ENCODE data around the gene SMURF1.
"Not testable (repeated sequence)": the region's sequence is repeated elsewhere in the genome, so short reads cannot be mapped to it uniquely, and the experiment has no call there.

The SMURF1 gene

DNA sequence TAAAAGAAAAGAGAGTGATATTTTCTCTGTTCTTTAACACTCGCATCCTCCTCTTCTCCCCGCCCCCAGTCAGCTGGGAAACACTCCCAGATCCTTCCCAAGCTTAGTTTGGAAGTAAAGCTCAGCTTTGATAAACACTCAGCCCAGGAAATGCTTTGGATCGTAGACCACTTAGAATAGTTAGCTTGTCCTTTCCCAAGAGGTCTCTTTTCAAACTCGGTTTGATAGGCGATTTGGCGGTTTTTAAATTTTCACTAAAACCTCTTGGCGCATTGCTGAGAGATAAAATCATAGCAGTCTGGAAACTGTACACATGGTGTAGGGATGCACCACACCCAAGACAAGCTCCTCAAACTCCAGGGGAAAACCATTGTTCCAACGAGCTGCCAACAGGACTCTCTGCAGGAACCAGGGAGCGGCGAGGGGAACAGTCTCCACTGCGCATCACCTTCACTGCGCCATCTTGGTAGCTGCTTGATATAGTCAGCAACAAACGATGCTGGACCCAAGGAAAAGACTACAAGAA lies 22.3 kb downstream of the SMURF1 start:
- no peak for DNase-seq (ENCODE audit: low read depth, low spot score)

- DNase-seq (ENCODE audit: low read depth, low spot score): no peak
Observed at GRCh38 chr7:99120916-99121315, 23.0 kb downstream of the SMURF1 start.

- no peak for DNase-seq (ENCODE audit: low read depth, low spot score)
Observed at GRCh38 chr7:99120501-99120900, 23.4 kb downstream of the SMURF1 start.

DNA sequence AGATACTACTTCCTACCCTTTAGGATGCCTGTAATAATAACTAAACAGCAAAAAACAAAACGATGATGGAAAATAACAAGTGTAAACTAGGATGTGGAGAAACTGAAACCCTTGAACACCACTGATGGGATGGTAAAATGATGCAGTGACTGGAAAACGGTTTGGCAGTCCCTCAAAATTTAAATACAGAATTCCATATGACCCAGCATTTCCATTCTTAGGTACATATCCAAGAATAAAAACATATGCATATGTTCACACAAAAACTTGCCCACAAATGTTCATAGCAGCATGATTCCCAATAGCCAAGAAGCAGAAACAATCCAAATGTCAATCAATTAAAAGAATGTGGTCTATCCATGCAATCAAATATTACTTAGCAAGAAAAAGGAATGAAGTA lies 25.8 kb downstream of the SMURF1 start:
- no peak for DNase-seq (ENCODE audit: low read depth, low spot score)

GRCh38 chr7:99116144-99116543 lies 27.8 kb downstream of the SMURF1 start:
- DNase-seq (ENCODE audit: low read depth, low spot score): no peak

DNA sequence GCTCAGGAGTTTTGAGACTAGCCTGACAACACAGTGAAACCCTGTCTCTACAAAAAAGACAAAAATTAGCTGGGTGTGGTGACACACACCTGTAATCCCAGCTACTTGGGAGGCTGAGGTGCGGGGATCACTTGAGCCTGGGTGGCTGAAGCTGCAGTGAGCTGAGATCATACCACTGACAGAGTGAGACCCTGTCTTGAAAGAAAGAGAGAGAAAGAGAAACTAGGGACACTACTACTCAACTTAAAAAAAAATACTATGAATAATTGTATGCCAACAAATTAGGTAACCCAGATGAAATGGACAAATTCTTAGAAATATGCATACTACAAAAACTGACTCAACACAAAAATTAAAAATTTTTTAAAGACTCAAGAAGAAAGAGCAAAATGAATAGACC lies 28.5 kb downstream of the SMURF1 start:
- DNase-seq (ENCODE audit: low read depth, low spot score): no peak

- no peak for DNase-seq (ENCODE audit: low read depth, low spot score)
Observed at GRCh38 chr7:99112979-99113378, 30.9 kb downstream of the SMURF1 start.

DNA sequence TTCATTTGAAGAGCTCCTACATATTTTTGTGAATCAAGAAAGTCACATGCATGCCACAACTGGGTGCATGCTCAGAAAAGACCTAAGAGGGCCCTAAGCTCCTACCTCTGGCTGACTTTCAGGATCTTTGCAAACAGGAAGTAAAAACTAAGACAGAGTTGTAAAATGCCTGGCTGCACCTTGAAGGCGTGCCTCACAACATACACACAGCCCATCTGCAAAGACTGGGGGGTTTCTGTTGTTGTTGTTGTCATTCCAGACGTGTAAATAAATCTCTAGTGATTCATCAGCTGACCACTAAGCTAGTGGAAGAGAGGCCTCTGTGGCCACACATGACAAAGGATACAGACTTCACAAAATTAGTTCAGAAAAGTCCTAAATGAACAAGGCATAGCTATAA lies 31.8 kb downstream of the SMURF1 start:
- no peak for DNase-seq (ENCODE audit: low read depth, low spot score)

DNA sequence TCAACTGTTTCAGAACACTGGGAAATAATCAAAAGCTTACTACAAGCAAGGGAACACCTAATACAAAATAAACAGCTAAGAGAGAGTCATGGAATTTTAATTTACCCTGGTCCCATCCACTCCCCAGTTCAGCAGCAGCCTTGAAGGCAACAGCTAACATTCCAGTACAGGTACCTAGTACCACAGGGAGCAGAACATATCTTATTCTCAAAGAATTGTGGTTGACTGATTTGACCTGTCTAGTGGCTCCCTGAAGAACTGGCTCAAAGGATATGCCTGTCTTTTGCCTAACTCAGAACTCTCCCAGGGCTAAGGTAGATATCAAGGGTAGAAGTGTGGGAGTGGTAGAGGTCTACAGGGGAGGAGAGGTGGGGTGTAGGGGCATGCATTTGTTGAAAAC lies 32.3 kb downstream of the SMURF1 start:
- no peak for DNase-seq (ENCODE audit: low read depth, low spot score)

DNA sequence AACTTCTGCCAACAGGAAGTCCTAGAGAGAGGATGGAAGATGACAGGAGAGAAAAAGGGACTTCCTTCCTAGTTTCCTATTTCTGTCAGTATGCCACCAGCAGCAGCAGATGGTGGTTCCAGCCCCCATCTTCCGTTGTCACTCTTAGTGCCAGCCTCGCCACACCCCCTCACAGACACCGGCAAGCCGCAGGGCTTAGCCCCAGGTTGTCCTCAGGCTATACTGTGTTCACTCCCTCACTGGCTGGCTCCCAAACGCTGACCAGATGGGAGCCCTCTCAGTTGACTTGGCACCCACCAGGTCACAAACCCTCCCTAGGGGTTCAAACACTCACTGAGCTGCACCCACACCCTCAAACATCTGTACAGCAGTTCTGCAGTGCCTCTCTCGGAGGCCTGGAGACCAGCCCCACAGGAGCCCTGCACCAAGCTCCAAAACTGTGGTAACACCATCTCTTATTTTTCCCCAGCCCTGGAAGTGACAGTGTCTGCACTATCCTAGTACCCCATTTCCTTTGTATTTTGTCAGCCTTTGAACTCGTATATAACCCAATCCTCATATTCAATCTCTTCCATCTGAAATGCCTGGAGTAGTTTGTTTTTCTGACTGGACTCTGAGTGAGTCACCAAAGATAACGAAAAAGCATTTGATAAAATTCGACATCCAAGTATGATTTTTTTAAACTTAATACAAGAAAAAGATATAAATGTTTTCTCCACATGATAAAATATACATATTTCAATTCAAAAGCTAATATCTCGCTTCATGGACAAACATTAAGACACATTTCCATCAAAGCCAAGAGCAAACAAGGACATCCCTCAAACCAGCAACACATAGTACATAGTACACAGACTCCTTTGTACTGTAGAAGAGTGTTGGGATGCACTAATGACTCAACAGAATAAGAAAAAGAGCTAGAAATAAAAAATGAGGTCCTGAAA lies 34.5 kb downstream of the SMURF1 start:
- DNase-seq (ENCODE audit: low read depth, low spot score): no peak

DNA sequence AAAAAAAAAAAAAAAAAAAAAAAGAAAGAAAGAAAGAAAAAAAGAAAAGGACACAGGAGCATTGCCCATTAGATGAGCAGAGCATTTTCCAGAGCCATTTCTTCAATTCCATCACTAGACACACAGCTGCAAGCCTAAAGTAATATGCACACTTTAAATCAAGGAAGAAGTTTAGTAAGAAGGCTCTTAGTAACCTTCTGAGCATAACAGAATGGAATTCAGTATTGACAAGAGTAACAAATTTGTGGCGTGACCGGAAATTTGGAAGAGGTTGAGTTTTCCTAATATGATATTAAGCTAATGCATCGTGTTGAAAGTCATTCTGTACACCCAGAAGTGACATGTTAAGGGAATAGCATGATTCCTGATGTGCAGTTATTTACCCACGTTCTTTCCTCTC lies 35.3 kb downstream of the SMURF1 start:
- no peak for DNase-seq (ENCODE audit: low read depth, low spot score)

DNA sequence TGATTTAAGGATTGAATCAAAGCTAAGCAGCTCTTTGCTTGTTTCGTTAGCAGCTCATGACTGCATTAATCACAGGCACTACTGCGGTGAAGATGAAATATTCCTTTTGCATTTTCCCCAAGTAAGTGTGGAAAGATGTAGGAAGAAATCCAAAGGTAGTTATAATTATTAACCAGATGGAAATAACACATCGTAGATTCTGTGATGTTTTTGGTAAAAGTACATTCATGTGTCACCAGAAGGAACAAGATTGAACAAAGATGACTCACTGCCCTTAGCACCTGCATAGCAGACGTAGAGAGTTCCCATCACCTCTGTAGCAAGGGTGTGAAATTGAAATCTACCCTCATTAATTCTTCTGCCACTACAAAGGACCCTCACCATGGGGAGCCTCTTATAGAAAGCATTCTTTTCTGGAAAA lies 37.1 kb downstream of the SMURF1 start:
- DNase-seq (ENCODE audit: low read depth, low spot score): no peak

- no peak for DNase-seq (ENCODE audit: low read depth, low spot score)
Observed at GRCh38 chr7:99106411-99106810, 37.5 kb downstream of the SMURF1 start.

DNA sequence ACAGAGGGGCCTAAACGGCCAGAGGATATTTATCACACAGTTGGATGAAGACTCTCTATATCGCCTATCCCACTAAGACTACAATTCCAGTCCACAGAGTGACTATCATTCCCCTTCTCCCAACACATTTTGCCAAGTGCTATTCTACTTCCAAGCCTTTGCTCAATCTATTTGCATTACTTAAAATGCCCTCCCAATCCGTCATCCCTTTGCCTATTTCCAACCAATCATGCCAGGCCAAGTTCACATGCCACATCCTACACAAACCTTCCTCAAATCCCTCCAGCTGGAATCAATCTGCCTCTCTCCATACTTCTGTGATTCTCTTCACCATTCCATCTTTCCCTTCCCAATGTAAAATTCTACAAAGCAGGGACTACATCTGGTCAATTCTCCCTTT lies 38.2 kb downstream of the SMURF1 start:
- DNase-seq (ENCODE audit: low read depth, low spot score): no peak

- DNase-seq (ENCODE audit: low read depth, low spot score): no peak
Observed at GRCh38 chr7:99104631-99105030, 39.3 kb downstream of the SMURF1 start.

- not testable (repeated sequence) for DNase-seq (ENCODE audit: low read depth, low spot score)
Observed at GRCh38 chr7:99103836-99104235, 40.1 kb downstream of the SMURF1 start.

- DNase-seq (ENCODE audit: low read depth, low spot score): no peak
Observed at GRCh38 chr7:99102809-99103690, 40.9 kb downstream of the SMURF1 start.

- DNase-seq (ENCODE audit: low read depth, low spot score): no peak
Observed at GRCh38 chr7:99102361-99102760, 41.5 kb downstream of the SMURF1 start.

DNA sequence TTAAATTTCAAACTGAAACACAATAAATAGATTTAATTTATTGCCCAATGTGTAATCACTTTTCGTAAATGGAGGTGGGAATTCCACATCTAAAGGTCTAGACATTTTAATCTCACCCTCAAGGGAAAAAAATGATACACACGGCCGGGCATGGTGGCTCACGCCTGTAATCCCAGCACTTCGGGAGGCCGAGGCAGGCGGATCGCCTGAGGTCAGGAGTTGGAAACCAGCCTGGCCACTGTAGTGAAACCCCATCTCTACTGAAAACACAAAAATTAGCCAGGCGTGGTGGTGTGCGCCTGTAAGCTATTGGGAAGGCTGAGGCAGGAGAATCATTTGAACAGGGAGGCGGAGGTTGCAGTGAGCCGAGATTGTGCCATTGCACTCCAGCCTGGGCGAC lies 42.4 kb downstream of the SMURF1 start:
- not testable (repeated sequence) for DNase-seq (ENCODE audit: low read depth, low spot score)

GRCh38 chr7:99099499-99100077 lies 44.3 kb downstream of the SMURF1 start:
- DNase-seq (ENCODE audit: low read depth, low spot score): no peak

GRCh38 chr7:99098824-99099498 lies 44.9 kb downstream of the SMURF1 start:
- DNase-seq (ENCODE audit: low read depth, low spot score): no peak

Data from smooth muscle cell of the brain vasculature (primary cell).